NCI-H128 (cell line): ENCODE data around the gene LRRFIP1.
"Not testable (repeated sequence)": the region's sequence is repeated elsewhere in the genome, so short reads cannot be mapped to it uniquely, and the experiment has no call there.

Experiments used
- DNase-seq: peaks from one replicate; lab custom pipeline; 2025; ENCODE audit not compliant: unreplicated experiment; lab: John Stamatoyannopoulos, UW

The LRRFIP1 gene

GRCh38 chr2:237597196-237598145 lies 29.9 kb upstream of the LRRFIP1 start:
- DNase-seq = no peak

GRCh38 chr2:237598468-237599208 lies 28.7 kb upstream of the LRRFIP1 start:
- no peak for DNase-seq

DNA sequence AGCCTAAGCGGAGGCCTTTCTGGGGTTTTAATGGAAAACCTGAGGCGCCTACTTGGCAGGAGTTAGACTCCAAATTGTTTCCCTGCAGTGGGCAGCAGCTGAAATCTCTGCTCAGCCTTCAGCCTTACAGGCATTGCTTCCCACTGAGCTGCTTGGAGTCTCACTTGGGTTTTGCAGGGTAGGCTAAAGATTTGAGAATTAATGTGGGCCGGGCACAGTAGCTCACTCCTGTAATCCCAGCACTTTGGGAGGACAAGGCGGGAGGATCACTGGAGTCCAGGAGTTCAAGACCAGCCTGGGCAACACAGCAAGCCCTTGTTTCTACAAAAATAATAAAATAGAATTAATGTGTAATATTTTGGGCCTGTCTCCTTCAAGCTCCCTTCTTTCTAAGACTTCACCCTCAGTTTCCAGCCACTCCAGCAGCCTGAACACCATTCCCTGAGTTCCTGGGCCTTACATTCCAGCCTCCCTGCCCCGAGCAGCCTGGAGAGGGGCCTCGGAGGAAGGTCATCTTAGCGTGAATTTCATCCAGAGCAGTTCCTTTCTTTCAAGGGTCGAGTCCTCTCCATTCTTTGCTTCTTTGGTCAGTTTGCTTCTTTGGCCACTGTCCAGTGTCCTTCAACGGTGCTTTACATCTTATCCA lies 27.8 kb upstream of the LRRFIP1 start:
- no peak for DNase-seq

DNA sequence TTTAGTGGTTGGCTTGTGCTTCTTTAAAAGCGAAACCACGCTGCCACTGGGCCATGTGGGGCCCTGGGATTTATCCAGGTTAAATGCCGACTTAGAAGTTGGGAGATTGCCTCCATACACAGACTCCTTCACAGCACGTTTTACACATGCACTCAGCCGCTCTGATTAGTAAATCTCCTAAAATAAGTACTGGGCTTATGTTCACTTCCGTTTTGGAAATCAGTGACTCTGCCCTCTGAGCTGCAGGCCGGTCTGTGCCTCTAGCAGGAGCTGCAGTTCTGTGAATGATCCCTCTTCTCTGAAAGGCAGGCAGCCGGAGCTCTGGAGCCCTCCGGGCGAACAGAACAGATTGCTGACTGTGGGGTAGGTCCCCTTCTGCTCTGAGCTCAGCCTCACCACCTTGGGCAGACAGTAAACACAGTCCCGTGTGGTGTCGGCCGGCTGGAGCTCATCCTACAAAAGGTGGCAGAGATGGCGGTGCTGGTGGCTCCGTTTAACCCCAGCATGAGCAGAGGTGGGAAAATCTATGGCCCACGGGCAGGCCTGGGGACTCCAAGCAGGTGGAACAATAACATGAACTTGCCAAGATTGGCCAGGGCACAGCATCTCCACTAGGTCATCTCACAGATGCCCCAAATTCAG lies 27.1 kb upstream of the LRRFIP1 start:
- no peak for DNase-seq

GRCh38 chr2:237601453-237602116 lies 25.8 kb upstream of the LRRFIP1 start:
- DNase-seq = no peak

GRCh38 chr2:237602409-237602808 lies 25.0 kb upstream of the LRRFIP1 start:
- DNase-seq = no peak

- DNase-seq = no peak
These were observed 24.2 kb upstream of the LRRFIP1 start for GRCh38 chr2:237603049-237603717.

- DNase-seq = no peak
These were observed 23.5 kb upstream of the LRRFIP1 start for GRCh38 chr2:237603718-237604362.

DNA sequence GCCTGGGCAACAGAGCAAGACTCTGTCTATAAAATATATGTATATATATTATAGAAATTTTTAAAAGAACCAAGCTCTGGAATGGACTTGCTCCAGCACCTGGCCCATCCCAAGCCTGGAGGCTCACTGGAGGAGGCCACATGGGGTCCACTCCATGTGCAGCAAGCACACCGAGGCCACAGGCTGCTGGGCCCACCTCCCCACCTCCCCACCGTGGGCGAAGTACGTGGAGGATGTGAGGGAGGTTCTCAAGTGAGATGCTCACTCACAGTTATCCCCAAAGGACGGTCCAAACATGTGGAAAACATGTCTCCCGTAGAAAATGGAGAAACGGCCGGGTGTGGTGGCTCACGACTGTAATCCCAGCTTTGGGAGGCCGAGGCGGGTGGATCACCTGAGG lies 23.0 kb upstream of the LRRFIP1 start:
- DNase-seq = no peak

DNA sequence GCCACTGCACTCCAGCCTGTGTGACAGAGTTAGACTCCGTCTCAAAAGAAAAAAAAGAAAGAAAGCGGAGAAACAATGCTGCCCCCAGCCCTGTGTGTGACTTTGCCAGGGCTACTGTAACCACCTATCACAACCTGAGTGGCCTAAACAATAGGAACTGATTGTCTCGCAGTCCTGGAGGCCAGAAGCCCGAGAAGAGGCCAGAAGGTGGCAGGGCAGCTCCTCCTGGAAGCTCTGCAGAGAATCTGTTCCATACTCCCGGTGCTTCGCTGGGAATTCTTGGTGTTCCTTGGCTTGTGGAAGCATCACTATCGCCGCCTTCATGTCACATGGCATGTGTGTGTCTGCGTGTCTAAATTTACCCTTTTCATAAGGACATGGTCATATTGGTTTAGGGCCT lies 22.4 kb upstream of the LRRFIP1 start:
- DNase-seq = no peak

DNA sequence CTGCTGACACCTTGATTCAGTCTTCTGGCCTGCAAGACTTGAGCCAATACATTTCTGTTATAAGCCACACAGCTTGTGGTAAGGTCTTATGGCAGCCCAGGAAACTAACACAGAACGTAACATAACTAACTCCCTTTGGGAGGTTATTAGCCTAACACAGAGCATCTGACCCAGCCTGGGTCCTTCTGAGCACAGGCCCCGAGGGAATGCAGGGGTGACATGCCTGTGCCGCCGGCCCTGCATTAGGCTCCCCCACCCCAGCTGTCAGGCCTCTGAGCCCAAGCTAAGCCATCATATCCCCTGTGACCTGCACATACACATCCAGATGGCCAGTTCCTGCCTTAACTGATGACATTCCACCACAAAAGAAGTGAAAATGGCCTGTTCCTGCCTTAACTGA lies 20.9 kb upstream of the LRRFIP1 start:
- DNase-seq = not testable (repeated sequence)

GRCh38 chr2:237612527-237613357 lies 14.6 kb upstream of the LRRFIP1 start:
- no peak for DNase-seq

DNA sequence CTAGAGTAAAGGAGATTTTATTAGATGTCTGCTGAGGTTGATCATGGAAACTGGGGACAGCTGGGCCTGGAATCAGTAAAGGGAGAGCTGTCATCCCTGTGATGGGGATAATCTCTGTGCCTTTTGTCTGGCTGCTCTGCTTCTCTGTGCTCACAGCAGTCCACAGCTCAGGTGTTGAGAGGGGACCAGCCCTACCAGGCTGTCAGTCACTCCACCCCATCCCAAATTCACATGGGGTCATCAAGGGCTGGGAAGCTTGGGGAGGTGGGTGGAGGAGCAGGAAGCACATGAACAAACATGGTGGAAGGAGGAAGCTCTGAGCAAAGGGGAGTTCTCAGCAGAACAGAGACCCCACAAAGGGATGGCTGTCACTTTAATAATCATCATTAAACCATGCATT lies 13.7 kb upstream of the LRRFIP1 start:
- DNase-seq = no peak

DNA sequence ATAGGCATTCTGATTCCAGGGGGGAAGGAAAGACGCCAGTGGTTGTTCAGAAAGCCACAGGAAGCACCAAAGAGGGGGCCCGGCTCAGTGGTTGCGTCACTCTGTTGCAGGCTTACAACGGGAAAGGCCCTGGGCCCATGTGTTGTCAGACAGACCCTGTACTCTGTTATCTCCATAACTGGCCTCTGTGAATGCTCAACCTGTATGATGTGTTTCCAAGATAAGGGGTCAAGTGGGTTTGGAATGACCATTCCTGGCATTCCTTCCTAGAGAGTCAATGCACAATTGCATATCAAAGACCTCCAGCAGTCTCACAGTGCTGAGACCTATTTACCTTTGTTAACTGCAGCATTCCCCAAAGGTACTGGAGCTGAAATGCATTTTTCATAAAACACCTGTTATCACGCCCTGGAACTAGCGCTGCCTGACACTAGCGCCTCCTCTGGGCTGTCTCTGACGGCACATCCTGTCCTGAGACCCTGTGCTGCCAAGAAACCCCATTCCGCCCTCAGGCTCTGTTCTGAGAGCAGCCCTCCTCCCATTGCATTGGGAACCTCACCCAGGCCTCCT lies 13.2 kb upstream of the LRRFIP1 start:
- no peak for DNase-seq

GRCh38 chr2:237615631-237616249 lies 11.6 kb upstream of the LRRFIP1 start:
- DNase-seq = no peak

GRCh38 chr2:237616373-237616733 lies 11.0 kb upstream of the LRRFIP1 start:
- no peak for DNase-seq

DNA sequence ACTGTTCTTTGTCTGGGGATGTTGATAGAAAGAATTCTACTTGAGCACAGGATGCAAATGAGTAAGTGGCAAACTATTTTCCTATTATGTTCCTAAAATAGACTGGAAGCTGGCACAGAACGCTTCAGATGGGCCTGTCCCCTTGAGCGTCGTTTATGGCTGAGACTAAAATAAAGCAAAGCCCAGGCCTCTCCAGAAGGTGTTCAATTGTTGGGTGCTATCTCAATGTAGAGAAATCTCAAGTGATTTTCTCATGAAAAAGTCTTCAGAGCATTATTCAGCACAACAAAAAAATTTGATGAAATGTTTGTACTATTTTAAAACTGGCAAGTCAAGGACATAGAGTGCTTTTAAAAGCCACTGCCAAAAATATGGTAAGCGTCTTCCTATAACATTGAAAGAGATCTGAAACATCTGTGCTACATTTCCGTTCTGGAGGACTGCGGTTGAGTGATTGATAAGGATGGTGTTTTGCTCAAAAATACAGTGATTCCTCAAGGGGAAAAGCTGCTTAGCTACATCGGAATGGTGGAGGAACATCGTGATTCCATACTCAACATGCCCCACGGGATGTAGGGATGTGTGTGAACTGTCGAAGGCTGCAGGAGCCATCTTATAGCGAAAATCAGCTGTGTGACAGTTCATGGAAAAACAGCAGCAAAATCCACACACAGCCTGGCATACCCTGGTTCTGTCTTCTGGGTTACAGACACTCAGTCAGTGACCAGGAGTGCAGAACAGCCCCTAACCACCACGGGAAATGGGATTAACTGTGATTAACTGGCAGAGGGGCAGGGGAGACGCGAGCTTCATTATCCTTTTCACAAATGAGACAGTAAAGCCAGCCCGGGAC lies 10.4 kb upstream of the LRRFIP1 start:
- no peak for DNase-seq
